Muscle of leg (tissue), 11 donors: Measurements from ENCODE around the gene CTAG1A. TPM values are rescaled to one million over a fixed set of nuclear protein-coding genes. Genes with fewer than 3 reads are reported as not detected.
"Not testable (repeated sequence)": the region's sequence is repeated elsewhere in the genome, so short reads cannot be mapped to it uniquely, and the experiment has no call there.

Source experiments
- DNase-seq: peaks from one replicate; pipeline ENCODE4 v3.0.0; 2013
- H3K27ac ChIP-seq: one replicate; pipeline ENCODE4 v1.5.1; 2013; ENCODE audit warnings: mild to moderate bottlenecking, low read length, control low read depth
- H3K27me3 ChIP-seq: one replicate; pipeline ENCODE4 v1.6.1; 2013; ENCODE audit warnings: low read length; ENCODE audit not compliant: control insufficient read depth, insufficient read depth
- H3K36me3 ChIP-seq: one replicate; pipeline ENCODE4 v1.6.1; 2013; ENCODE audit warnings: low read length; ENCODE audit not compliant: control insufficient read depth, insufficient read depth
- H3K4me1 ChIP-seq: one replicate; pipeline ENCODE4 v1.6.1; 2013; ENCODE audit warnings: low read length; ENCODE audit not compliant: control insufficient read depth, insufficient read depth
- H3K4me3 ChIP-seq: one replicate; pipeline ENCODE4 v1.5.1; 2013; ENCODE audit warnings: low read length, control low read depth
- H3K9me3 ChIP-seq: replicated peaks from 2 replicates; pipeline ENCODE4 v1.6.1; 2013; ENCODE audit warnings: low read depth, low read length; ENCODE audit not compliant: control insufficient read depth
- WGBS: methylation state at CpG from one replicate; pipeline ENCODE4 v1.1.5; 2013; ENCODE audit warnings: missing lambda C conversion rate; ENCODE audit not compliant: insufficient coverage; 5-methylcytosine and 5-hydroxymethylcytosine counted together
- polyA plus RNA-seq, 8 donors: library from polyadenylated mRNA; unstranded; fragments of 120-200 nt; gene quantifications; one replicate each; pipeline versions ENCODE4 v1.2.1 to v1.2.3, GENCODE V29; 2013; ENCODE audit warnings: inconsistent platforms in 1 of 8, low replicate concordance in 1 of 8; ENCODE audit not compliant: insufficient read length in 8 of 8, insufficient read depth in 1 of 8
- total RNA-seq: library from RNA; stranded (reverse); fragments of 120-200 nt; gene quantifications from one replicate; pipeline ENCODE4 v1.2.4, GENCODE V29; 2013

The CTAG1A gene
- total and polyA plus RNA-seq, 9 donors, result not detected

- peaks cover 2% of the 10 kb centered on the region for H3K27me3 ChIP-seq
- H3K4me3 ChIP-seq, result no peak overlapping the region
- no peak for DNase-seq
- no peak overlapping the region for H3K27ac ChIP-seq
- WGBS, result 77% methylated on average over 7 of the region's 12 CpGs
- H3K9me3 ChIP-seq, result no peaks in the 10 kb centered on the region
- H3K4me1 ChIP-seq, result no peaks in the 10 kb centered on the region
- H3K36me3 ChIP-seq, result no peaks in the 10 kb centered on the region
These were observed 12.3 kb downstream of the CTAG1A start for GRCh38 chrX:154597221-154597620.

DNA sequence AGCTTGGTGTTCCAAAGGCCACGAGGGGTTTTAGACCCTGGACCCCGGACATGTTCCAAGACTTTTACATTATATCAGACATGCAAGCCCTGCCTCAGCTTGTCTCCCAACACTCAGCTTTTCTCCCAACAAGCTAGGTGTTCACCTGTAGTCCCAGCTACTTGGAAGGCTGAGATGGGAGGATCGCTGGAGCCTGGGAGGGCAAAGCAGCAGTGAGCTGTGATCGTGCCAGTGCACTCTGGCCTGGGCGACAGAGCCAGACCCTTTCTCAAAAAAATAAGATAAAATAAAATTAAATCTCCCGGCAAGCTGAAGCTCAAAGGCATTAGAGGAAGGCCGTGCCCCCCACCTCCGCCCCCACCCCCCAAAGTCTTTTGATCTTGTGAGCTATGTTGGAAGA lies 13.7 kb downstream of the CTAG1A start:
- no peaks in the 10 kb centered on the region for H3K9me3 ChIP-seq
- WGBS, result no CpG with 5 or more reads among the region's 8 CpGs

DNA sequence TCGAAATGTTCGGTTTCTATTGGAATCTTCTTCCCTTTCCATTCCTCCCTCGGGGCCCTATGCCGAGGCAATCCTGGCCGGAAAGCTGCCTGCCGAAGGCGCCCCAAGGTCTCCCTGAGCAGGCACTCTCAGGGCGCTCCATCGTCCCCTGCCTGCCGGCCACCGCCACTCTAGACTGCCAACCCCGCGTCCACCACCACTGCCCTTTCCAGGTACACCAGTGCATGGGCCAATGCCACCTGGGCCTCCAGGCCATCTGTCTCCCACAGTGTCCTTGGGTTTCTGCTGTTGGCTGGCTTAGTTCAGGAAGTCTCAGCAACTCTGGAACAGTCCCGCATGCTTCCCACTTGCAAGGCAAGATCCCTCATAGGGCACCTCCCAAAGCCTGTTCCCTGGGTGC lies 14.6 kb downstream of the CTAG1A start:
- no peaks in the 10 kb centered on the region for H3K36me3 ChIP-seq
- no peak overlapping the region for H3K27ac ChIP-seq
- no peak for DNase-seq
- H3K4me1 ChIP-seq, result no peaks in the 10 kb centered on the region
- WGBS, result 91% methylated on average over 13 of the region's 14 CpGs
- no peaks in the 10 kb centered on the region for H3K9me3 ChIP-seq
- H3K4me3 ChIP-seq, result no peak overlapping the region
- peaks cover 2% of the 10 kb centered on the region for H3K27me3 ChIP-seq

More for the DNA sequence above, 13.7 kb downstream of the CTAG1A start:
- Histone ChIP-seq H3K4me1 (no peaks in the 10 kb centered on the region), H3K27me3 (peaks cover 2% of the 10 kb centered on the region), H3K27ac (no peak overlapping the region), H3K4me3 (no peak overlapping the region), H3K36me3 (no peaks in the 10 kb centered on the region)
- no peak for DNase-seq

- 83% methylated on average over 12 of the region's 15 CpGs for WGBS
- no peaks in the 10 kb centered on the region for H3K4me1 ChIP-seq
- no peaks in the 10 kb centered on the region for H3K36me3 ChIP-seq
- H3K4me3 ChIP-seq, result no peak overlapping the region
- H3K27me3 ChIP-seq, result no peaks in the 10 kb centered on the region
- H3K9me3 ChIP-seq, result no peaks in the 10 kb centered on the region
- no peak for DNase-seq
- no peak overlapping the region for H3K27ac ChIP-seq
These were observed 15.9 kb downstream of the CTAG1A start for GRCh38 chrX:154600759-154601374.

DNA sequence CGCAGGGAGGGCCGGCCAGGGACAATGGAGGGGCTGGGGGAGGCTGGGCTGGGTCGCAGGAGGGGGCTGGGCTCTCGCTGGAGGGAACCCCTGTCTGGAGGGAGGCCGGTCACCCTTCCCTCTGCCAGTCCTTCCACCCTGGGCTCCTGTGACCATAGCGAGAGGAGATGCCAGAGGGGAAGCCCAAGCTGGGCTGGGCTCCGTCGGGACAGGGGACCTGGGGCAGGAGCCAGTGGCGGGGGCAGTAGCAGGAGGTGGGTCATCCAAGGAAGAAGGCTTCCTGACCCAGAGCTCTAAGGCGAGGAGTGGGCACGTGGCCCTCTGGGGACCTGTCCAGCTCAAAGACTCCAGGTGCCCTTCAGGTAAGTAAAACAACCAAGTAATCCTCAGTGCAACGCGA lies 17.3 kb downstream of the CTAG1A start:
- no peak overlapping the region for H3K4me3 ChIP-seq
- WGBS, result 91% methylated on average over 4 of the region's 13 CpGs
- H3K36me3 ChIP-seq, result no peaks in the 10 kb centered on the region
- H3K27me3 ChIP-seq, result peaks cover 4% of the 10 kb centered on the region
- DNase-seq, result no peak
- no peaks in the 10 kb centered on the region for H3K4me1 ChIP-seq
- H3K27ac ChIP-seq, result no peak overlapping the region
- H3K9me3 ChIP-seq, result no peaks in the 10 kb centered on the region

GRCh38 chrX:154602766-154603437 lies 18.0 kb downstream of the CTAG1A start:
- no peaks in the 10 kb centered on the region for H3K4me1 ChIP-seq
- H3K27ac ChIP-seq, result no peak overlapping the region
- H3K36me3 ChIP-seq, result no peaks in the 10 kb centered on the region
- H3K9me3 ChIP-seq, result no peaks in the 10 kb centered on the region
- 77% methylated on average over 14 of the region's 18 CpGs for WGBS
- no peak for DNase-seq
- H3K27me3 ChIP-seq, result peaks cover 4% of the 10 kb centered on the region
- H3K4me3 ChIP-seq, result no peak overlapping the region

- Histone ChIP-seq H3K27ac (no peak overlapping the region), H3K9me3 (no peaks in the 10 kb centered on the region), H3K4me3 (no peak overlapping the region), H3K4me1 (no peaks in the 10 kb centered on the region), H3K36me3 (no peaks in the 10 kb centered on the region), H3K27me3 (peaks cover 4% of the 10 kb centered on the region)
- DNase-seq, result peak; percentile 57
- 77% methylated on average over 11 of the region's 13 CpGs for WGBS
These were observed 18.8 kb downstream of the CTAG1A start for GRCh38 chrX:154603438-154604430.

- Histone ChIP-seq H3K4me1 (no peaks in the 10 kb centered on the region), H3K27ac (no peak overlapping the region), H3K4me3 (no peak overlapping the region), H3K36me3 (no peaks in the 10 kb centered on the region), H3K9me3 (no peaks in the 10 kb centered on the region), H3K27me3 (peaks cover 4% of the 10 kb centered on the region)
- 83% methylated on average over 5 of the region's 6 CpGs for WGBS
- no peak for DNase-seq
These were observed 20.6 kb downstream of the CTAG1A start for GRCh38 chrX:154605566-154605965.

GRCh38 chrX:154607370-154607769 lies 22.4 kb downstream of the CTAG1A start:
- 55% methylated on average over 2 of the region's 6 CpGs for WGBS
- H3K4me1 ChIP-seq, result no peaks in the 10 kb centered on the region
- no peaks in the 10 kb centered on the region for H3K9me3 ChIP-seq

DNA sequence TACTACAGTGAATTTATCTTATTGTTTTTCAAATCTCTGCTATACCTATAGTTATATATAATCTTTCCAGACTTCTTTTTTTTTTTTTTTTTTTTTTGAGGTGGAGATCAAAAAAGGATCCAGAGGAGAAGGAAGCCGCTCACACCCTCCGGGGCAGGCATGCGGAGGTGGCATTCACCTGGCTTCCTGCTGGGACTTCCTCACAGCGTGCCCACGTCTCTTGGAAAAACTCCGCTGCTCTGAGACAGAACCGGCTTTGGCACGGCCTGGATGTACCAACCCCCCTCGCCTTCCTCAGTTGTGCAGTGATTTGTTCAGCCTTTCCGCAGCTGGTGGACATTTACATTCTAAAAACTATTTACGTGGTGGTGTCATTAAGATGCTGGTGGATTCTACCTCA lies 23.0 kb downstream of the CTAG1A start:
- H3K4me3 ChIP-seq, H3K27ac ChIP-seq, H3K36me3 ChIP-seq, H3K27me3 ChIP-seq, H3K9me3 ChIP-seq, H3K4me1 ChIP-seq, DNase-seq: not testable (repeated sequence)
- no CpG with 5 or more reads among the region's 11 CpGs for WGBS

More at GRCh38 chrX:154607370-154607769, 22.4 kb downstream of the CTAG1A start:
- H3K36me3 ChIP-seq, result no peaks in the 10 kb centered on the region
- H3K27me3 ChIP-seq, result peaks cover 4% of the 10 kb centered on the region
- DNase-seq, result no peak
- H3K4me3 ChIP-seq, result no peak overlapping the region
- no peak overlapping the region for H3K27ac ChIP-seq
